Left cardiac atrium (tissue), 4 donors: ENCODE measurements around the gene GBF1. TPM values are rescaled to one million over a fixed set of nuclear protein-coding genes. Genes with fewer than 3 reads are reported as not detected.

Experiments used
- ATAC-seq, 2 donors: fragments of 200-7000 bp; cut with Tn5 transposase; one replicate each; pipeline ENCODE4 v1.9.1; 2020; ENCODE audit warnings: mild to moderate bottlenecking in 2 of 2, moderate library complexity in 2 of 2
- DNase-seq: peaks from one replicate; pipeline ENCODE4 v3.0.0-alpha.2; 2020
- intact Hi-C, 2 donors: fragments of 100-400 bp; cut with DNase I; formaldehyde crosslinking; loops; one replicate each; pipeline versions ENCODE4 v1.14.1 to v1.15.1; 2022 to 2023
- total RNA-seq, 2 donors: library from RNA; stranded (reverse); fragmentation: NEBNext Ultra II Directional; extraction: Animal tissue kit (Norgen Biotek cat#: 25700); gene quantifications; one replicate each; pipeline ENCODE4 v1.2.1, GENCODE V29; 2021
- donor health status: DM: no; HTN: yes; CAD: no.
- donor health status: DM: no; HTN: yes; CAD: no; lungs with severe emphysema.
- donor health status: DM: yes; HTN: yes; CAD: no.
- donor health status: Dilated cardiomyopathy.

Gene GBF1
- total RNA-seq, 2 donors from 2014 or later: 27.6 to 32.4 TPM

GRCh38 chr10:102322914-102323313 lies 77.6 kb downstream of the GBF1 start:
- no peak for DNase-seq
- intact Hi-C loops: no loop called here
- no peak for ATAC-seq

GRCh38 chr10:102324061-102324460 lies 78.7 kb downstream of the GBF1 start:
- intact Hi-C loops: no loop called here
- ATAC-seq (no peak), DNase-seq (no peak)

- ATAC-seq: no peak
- intact Hi-C loops: no loop called here
- DNase-seq: no peak
Measured at GRCh38 chr10:102326031-102326430, 80.7 kb downstream of the GBF1 start.

GRCh38 chr10:102327002-102327401 lies 81.7 kb downstream of the GBF1 start:
- intact Hi-C loops: no loop called here

GRCh38 chr10:102327641-102328040 lies 82.3 kb downstream of the GBF1 start:
- DNase-seq (no peak), ATAC-seq (no peak)
- intact Hi-C loops: no loop called here

More at GRCh38 chr10:102327002-102327401, 81.7 kb downstream of the GBF1 start:
- ATAC-seq (no peak), DNase-seq (no peak)

GRCh38 chr10:102332772-102333171 lies 87.4 kb downstream of the GBF1 start:
- DNase-seq (no peak), ATAC-seq (no peak)
- intact Hi-C loops: no loop called here

- DNase-seq (peak; percentile 24), ATAC-seq (peak; percentile 93)
- intact Hi-C loops: no loop called here
Measured at GRCh38 chr10:102334101-102334500, 88.8 kb downstream of the GBF1 start.

GRCh38 chr10:102335184-102335583 lies 89.9 kb downstream of the GBF1 start:
- intact Hi-C loops: no loop called here
- peak; percentile 47 to 58 for ATAC-seq
- DNase-seq: peak; percentile 38

- intact Hi-C loops: no loop called here
- ATAC-seq (no peak), DNase-seq (no peak)
Measured at GRCh38 chr10:102341038-102341688, 95.8 kb downstream of the GBF1 start.

- DNase-seq (no peak), ATAC-seq (no peak)
- intact Hi-C loops: no loop called here
Measured at GRCh38 chr10:102342458-102342857, 97.1 kb downstream of the GBF1 start.

GRCh38 chr10:102342958-102343357 lies 97.6 kb downstream of the GBF1 start:
- DNase-seq (no peak), ATAC-seq (peak in 1 of 2 donors; percentile 24)
- intact Hi-C loops: no loop called here

- intact Hi-C loops: no loop called here
- DNase-seq (no peak), ATAC-seq (no peak)
Measured at GRCh38 chr10:102344067-102344466, 98.7 kb downstream of the GBF1 start.

- intact Hi-C loops: no loop called here
- DNase-seq (peak; percentile 44), ATAC-seq (peak; percentile 53 to 56)
Measured at GRCh38 chr10:102347236-102347828, 102.0 kb downstream of the GBF1 start.

GRCh38 chr10:102352066-102352715 lies 106.9 kb downstream of the GBF1 start:
- intact Hi-C loops: loop anchor here in 1 of 2 donors (2.0 to 5.0 kb wide), 2 partner anchors 123 to 185 kb away; no protein-coding TSS in a partner anchor
- peak; percentile 44 for DNase-seq

GRCh38 chr10:102354451-102354850 lies 109.1 kb downstream of the GBF1 start:
- ATAC-seq (no peak), DNase-seq (no peak)
- intact Hi-C loops: loop anchor here in 1 of 2 donors (5.0 kb wide), 1 partner anchor 187 kb away; no protein-coding TSS in a partner anchor

More at GRCh38 chr10:102352066-102352715, 106.9 kb downstream of the GBF1 start:
- ATAC-seq: peak; percentile 65 to 72

GRCh38 chr10:102358712-102359382 lies 113.5 kb downstream of the GBF1 start:
- no peak for DNase-seq
- no peak for ATAC-seq
- intact Hi-C loops: no loop called here

- ATAC-seq: no peak
- DNase-seq: no peak
- intact Hi-C loops: no loop called here
Measured at GRCh38 chr10:102367441-102367840, 122.1 kb downstream of the GBF1 start.

GRCh38 chr10:102368077-102368476 lies 122.7 kb downstream of the GBF1 start:
- no peak for DNase-seq
- ATAC-seq: no peak
- intact Hi-C loops: no loop called here

- DNase-seq (no peak), ATAC-seq (no peak)
- intact Hi-C loops: no loop called here
Measured at GRCh38 chr10:102371295-102371694, 126.0 kb downstream of the GBF1 start.

- intact Hi-C loops: no loop called here
- DNase-seq (no peak), ATAC-seq (peak in 1 of 2 donors; percentile 19)
Measured at GRCh38 chr10:102375250-102375649, 129.9 kb downstream of the GBF1 start.
